SK-MEL-5 (cell line): ENCODE data around the gene FGD3. TPM values are rescaled to one million over a fixed set of nuclear protein-coding genes. Genes with fewer than 3 reads are reported as not detected.
"Not testable (repeated sequence)": the region's sequence is repeated elsewhere in the genome, so short reads cannot be mapped to it uniquely, and the experiment has no call there.

Source experiments
- DNase-seq: peaks from one replicate; pipeline ENCODE4 v3.0.0-alpha.2; 2016; ENCODE audit warnings: low read depth, low spot score
- in situ Hi-C: cut with HindIII; loops from 2 replicates; pipeline ENCODE4 v1.10.0; 2016; ENCODE audit warnings: low sequenced_read_pairs, high pct_unique_total_duplicates, low pct_unique_long_range_greater_than_20kb
- polyA plus RNA-seq, 2 experiments: library from polyadenylated mRNA; depleted of rRNA; stranded (reverse); fragments of >200 nt; gene quantifications; 2 replicates each; pipeline ENCODE4 v1.2.3, GENCODE V29; 2015
- total RNA-seq: library from RNA; depleted of rRNA; stranded (reverse); fragments of >200 nt; shearing (Covaris generic); gene quantifications from 2 replicates; pipeline ENCODE4 v1.2.3, GENCODE V29; 2014; rRNA removed

Gene FGD3, protein sequence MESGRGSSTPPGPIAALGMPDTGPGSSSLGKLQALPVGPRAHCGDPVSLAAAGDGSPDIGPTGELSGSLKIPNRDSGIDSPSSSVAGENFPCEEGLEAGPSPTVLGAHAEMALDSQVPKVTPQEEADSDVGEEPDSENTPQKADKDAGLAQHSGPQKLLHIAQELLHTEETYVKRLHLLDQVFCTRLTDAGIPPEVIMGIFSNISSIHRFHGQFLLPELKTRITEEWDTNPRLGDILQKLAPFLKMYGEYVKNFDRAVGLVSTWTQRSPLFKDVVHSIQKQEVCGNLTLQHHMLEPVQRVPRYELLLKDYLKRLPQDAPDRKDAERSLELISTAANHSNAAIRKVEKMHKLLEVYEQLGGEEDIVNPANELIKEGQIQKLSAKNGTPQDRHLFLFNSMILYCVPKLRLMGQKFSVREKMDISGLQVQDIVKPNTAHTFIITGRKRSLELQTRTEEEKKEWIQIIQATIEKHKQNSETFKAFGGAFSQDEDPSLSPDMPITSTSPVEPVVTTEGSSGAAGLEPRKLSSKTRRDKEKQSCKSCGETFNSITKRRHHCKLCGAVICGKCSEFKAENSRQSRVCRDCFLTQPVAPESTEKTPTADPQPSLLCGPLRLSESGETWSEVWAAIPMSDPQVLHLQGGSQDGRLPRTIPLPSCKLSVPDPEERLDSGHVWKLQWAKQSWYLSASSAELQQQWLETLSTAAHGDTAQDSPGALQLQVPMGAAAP
- total RNA-seq = 0.08 and 0.13 TPM in 2 replicates
- polyA plus RNA-seq (2015; cell fraction: cytosol; rRNA removed) = 0.60 and 0.62 TPM in 2 replicates
- 0.36 TPM in 1 of 2 replicates, not detected in the other for polyA plus RNA-seq (2015; cell fraction: nucleus; rRNA removed)

DNA sequence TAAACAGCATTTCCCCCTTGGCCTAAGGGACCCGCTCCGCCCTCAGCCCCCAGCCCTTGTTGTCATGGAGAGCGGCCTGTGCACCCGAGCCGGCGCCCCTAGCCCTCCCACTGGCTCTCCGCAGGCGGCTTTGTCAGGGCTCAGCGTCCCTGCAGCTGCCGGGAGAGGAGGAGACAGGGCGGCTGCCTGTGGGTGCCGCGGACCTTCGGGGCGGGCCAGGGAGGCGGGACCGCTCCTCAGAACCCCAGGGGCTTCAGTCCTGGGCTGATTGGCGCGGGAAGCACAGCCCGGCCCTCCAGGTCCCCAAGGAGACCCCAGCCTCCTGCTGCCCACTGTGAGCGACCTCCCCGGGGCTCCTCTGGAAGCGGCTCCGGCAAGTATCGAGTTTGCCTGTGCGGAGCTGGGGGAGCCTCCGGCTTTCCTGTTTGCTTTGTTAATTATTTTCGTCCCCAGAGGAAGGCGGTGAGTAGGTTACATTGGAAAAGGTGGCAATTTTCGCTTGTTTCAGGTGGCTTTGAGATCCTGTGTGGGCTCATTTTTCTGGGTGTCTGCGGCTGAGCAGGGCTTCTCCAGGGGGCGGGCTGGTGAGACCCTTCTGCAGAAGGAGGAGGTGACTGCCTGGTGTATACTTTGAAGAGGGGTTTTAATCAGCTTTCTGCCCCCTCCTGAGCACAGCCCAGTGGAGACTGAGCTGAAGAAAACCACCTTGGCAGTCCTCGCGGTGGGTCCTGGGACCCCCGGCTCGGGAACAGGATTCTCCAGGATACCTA is at the start of gene FGD3:
Gene FGD3 (plus strand): TSS at position 256 of the 770 bp plus-strand sequence. CDS start 28,734 bp downstream, outside the sequence.
- DNase-seq = no peak
- in situ Hi-C loops = no loop called here

DNA sequence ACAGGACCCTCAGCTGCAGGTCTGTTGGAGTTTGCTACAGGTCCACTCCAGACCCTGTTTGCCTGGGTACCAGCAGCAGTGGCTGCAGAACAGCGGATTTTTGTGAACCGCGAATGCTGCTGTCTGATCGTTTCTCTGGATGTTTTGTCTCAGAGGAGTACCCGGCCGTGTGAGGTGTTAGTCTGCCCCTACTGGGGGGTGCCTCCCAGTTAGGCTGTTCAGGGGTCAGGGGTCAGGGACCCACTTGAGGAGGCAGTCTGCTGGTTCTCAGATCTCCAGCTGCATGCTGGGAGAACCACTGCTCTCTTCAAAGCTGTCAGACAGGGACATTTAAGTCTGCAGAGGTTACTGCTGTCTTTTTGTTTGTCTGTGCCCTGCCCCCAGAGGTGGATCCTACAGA is 42.2 kb upstream of the FGD3 start:
- DNase-seq, in situ Hi-C loops: not testable (repeated sequence)

DNA sequence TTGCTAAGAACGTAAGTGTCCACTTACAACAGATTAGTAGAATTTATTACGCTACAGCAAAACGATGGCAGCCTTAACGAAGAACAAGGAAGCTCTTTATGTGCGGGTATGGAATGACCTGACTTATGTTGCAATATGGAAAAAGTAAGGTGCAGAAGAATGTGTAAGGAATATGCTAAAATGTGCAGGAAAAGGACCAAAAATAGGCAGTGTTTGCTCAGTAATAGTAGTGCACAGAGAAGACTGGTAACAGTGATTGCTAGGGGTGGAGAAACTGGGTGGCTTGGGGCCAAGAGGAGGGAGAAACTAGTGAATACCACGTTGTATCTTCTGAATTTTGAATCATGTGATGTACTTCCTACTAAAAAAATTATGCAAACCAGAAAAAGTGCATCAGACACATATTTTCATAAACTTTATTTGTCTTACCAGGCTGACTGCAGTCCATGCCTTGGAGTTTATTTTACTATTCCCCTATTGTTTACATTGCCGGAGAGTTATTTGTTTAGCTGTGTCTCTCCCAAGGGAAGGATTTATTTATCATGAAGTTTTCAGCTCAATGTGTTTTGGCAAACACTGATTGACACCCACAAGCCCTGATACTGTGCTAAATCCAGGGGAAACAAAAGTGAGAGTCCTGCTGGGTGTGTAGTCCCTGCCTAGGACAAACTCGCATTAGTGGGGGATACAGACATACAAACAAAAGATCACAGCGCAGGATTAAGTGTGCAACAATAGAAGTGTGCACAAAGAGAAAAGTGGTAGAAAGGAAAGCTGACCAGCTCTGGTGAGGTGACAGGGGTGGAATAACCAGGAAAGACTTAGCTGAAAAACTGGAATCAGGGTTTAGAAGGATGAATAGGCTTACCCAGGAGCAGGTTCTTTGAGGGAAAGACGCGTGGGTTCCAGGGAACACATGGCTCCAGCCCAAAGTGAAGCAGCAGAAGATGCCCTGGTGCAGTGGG is 35.5 kb upstream of the FGD3 start:
- DNase-seq = peak; percentile 68
- in situ Hi-C loops = no loop called here

DNA sequence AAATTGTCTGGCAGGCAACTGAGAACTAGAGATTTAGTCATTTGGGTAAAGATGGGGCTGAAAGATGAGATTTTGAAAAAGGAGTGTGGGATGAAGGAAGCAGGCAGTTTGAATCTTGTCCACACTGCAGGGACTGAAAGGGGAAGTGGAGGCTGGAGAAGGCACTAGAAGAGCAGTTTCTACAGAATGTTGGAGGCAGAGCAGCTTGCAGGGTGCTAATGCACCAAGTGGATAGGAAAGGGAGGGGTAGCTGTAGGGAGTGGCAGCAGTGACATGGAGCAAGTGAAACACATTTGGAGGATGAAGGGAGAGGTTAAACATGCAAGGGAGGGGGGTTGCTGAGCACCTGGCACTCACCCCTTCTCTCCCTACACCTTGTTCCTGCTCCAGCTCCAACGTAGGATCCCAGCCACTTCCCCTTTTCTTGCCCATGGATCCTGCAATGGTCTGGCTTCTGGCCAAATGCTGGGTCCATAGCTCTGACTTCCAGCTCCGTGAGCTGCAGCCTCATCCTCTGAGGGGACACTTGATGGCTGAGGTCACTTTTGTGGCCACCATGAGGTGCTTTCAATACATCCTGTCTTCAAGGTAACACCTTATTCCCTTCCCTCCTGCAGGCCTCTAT is 30.0 kb upstream of the FGD3 start:
- in situ Hi-C loops = no loop called here
- DNase-seq = no peak

DNA sequence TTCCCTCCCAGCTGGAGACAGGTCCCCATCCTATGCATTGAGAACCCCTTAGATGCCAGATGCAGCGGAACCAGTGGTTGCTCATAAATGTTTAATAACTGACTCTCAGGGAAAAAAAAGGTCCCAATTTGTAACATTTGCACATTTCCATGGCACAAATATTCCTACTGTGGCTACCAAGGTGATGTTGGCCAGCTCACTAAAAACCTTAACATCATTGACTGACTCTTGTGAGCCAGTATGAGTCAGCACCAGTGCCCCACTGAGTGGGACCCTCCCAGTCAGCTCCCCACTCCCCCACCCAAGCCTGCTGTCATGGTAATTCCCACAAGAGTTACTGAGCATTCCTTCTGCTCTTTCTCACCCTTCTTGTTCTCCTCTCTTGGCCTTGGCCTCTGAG is 26.9 kb upstream of the FGD3 start:
- in situ Hi-C loops = no loop called here
- no peak for DNase-seq

DNA sequence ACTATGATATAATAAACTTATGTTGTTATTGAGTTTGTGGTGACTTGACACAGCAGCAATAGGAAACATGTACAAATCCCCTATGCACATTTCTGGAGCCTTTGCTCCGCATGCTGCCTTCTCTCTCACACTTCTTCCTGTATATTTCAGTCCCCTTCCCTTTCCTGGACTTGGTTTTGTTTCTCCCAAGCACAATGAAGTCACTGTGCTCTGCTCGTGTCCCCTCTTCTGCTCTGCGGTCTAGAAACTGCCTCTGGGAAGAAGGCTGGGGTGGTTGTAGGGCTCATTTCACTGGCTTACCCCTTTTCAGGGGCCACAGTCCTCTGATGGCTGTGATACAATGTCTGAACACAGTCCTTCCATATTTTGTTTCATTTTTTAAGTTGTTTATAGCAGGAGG is 15.7 kb upstream of the FGD3 start:
- peak; percentile 46 for DNase-seq
- in situ Hi-C loops = no loop called here

DNA sequence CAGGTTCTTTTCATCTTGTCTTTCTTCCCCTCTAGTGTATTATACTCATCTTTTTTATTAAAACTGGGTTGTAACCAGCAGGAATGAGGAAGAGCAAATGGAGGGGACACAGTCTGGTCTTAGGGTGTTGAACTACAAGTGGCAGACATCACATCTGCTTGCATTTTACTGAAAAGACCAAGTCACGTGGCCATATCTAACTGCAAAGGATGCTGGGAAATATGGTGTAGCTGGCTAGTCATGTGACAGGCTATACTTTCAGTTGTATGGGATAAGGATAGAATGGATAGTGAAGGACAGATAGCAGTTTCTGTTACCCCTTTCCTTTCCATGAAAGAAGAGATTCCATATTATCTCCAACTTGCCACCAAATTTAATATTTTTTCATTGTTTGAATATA is 13.0 kb upstream of the FGD3 start:
- DNase-seq = no peak
- in situ Hi-C loops = no loop called here

DNA sequence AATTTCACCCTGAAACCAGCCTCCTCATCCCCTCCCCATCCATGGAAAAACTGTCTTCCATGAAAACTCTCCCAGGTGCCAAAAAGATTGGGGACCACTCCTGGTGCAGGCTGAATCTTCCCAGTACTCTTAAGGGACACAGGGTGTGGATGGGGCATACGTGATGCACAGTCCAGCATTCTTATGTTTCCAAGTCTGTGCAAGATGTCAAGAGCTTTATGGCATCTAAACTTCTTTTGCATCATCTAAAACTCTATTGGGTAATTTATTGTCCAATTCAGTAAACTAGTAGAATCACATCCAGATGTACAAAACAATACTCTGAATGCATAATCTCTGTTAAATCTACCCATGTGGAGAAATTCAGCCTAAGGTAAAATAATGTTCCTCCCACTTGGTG is 9.3 kb upstream of the FGD3 start:
- in situ Hi-C loops = no loop called here
- no peak for DNase-seq

DNA sequence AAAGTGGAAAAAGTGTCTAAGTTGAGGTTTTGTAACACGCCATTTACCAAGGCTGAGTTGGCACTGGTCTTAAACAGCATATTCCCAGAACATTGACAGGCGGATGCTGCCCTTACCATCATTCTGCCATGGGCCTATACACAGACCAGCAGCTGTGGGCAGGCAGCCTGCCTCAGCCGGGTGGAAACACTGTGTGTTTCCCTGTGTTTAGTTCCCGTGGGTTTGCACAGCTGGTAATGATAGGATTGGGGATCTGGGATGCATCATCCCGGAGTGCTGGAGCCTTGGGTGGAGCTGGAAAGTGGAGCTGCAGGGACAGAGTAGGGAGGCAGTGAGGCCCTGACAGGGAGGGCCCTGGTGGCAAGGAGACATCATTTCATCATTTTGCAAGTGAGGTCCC is 5.5 kb upstream of the FGD3 start:
- DNase-seq = no peak
- in situ Hi-C loops = no loop called here

DNA sequence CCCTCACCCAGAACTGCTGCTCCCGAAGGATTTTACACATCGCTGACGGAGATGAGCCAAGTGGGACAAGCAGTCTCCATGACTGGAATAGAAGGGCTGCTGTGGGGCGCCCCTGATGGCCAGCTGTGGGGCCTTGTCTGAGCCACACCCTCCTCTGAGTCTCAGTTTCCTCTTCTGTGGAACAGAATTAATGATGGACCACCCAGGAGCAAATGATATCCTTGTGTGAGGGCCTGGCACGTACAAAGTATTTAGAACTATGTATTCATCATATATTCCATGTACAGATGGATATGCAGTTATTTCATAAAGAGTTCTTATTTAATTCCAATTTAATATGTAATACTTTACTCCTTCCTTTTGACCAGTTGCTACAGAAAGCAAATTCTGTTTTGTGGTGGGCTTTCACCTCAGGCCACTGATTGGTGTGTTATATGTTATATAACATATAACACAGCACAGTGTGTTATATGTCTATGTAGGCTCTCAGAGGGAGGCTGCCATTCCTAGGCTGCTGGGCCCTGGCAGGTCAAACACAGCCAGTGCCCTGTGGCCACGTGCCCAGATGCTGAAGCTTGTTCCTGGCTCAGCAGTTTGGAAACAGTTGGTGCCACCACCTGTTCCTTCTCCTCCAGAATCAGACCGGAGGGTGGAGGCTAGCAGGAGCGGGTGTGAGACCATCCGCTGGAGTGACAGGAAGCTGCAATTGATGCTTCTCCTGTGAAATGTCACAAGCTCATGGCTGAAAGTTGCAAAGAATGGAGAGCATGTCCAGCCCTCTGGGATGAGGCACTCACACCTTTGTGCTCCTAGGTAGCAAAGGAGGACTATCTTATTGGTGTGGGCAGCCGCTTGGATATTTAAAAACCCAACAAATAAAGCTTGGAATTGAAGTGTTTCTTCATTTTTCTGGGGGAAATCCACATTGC is 4.4 kb upstream of the FGD3 start:
- DNase-seq = no peak
- in situ Hi-C loops = no loop called here

DNA sequence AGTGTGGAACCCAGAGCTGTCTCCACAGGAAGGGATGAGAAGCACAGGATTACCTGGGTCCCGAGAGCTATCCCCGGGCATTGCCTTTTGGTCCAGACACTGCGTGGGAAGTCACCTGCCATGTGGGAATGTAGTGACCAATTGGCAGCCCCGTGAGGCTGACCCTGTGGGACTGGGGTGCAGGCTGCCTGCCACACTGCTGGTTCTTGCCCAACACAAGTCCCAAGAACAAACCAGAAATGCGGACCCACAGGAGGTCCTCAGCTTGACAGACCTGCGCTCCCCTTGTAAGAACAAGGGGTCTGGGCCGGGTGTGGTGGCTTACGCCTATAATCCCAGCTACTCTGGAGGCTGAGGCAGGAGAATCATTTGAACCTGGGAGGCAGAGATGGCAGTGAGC is 2.4 kb upstream of the FGD3 start:
- no peak for DNase-seq
- in situ Hi-C loops = no loop called here

DNA sequence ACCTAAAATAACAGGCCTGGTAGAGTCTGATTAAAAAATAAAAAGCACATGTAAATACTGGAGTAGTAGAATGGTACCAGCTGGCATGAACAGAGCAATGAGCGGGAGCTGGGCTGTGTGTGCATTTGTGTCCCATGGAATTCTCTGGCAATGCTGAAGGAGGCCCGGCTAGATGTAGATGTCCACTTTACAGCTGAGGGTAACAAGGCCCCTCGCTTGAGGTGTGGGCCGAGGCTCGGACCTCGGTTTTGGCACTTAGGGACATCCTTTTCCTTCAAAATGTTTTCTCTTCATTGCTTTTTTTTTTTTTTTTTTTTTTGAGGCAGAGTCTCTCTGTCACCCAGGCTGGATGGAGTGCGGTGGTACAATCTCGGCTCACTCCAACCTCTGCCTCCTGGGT is 1.5 kb upstream of the FGD3 start:
- in situ Hi-C loops = no loop called here
- no peak for DNase-seq

DNA sequence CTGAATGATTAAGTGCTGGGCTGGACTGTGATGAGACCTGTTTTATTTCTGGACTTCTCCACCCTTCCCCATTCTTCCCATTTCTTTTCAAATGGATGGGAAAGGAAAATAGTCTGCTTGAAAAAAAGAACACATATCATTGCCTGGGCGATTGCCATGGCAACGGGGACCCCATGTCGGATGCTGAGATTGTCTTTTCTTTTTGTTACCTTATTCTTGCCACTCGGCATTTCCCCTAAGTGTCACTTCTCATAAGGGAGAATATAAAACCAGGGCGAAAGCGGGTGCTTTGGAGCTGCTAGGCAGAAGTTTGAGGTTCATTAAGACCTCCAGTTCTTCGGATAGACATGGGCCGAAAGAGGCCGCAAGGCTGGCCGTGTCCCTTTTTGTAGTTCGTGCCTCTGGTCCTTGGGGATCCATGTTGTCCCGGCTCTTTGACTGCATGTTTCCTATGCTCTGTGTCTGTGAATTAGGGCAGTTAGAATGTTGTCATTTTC is 763 bp downstream of the FGD3 start:
- in situ Hi-C loops = no loop called here

DNA sequence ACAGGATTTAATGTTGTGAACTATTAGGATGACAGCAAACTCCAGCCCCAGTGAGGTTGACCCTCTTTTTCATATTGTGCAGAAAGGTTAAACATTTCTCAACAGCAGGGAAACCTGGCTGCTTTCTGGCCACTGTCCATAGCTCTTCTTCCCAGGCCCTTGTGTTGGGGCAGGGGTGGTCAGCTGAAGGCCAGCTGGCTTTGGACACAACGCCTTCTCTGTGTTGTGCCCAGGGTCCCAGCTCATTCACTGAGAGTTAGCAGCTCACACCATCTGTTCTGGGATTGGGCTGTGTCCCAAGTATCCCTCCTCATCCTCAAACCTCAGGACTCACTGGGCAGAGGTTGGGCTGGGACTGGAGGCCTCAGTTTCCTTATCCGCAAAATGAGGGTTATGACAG is 1.3 kb downstream of the FGD3 start:
- in situ Hi-C loops = no loop called here
- no peak for DNase-seq

More for the DNA sequence above, 763 bp downstream of the FGD3 start:
- no peak for DNase-seq

DNA sequence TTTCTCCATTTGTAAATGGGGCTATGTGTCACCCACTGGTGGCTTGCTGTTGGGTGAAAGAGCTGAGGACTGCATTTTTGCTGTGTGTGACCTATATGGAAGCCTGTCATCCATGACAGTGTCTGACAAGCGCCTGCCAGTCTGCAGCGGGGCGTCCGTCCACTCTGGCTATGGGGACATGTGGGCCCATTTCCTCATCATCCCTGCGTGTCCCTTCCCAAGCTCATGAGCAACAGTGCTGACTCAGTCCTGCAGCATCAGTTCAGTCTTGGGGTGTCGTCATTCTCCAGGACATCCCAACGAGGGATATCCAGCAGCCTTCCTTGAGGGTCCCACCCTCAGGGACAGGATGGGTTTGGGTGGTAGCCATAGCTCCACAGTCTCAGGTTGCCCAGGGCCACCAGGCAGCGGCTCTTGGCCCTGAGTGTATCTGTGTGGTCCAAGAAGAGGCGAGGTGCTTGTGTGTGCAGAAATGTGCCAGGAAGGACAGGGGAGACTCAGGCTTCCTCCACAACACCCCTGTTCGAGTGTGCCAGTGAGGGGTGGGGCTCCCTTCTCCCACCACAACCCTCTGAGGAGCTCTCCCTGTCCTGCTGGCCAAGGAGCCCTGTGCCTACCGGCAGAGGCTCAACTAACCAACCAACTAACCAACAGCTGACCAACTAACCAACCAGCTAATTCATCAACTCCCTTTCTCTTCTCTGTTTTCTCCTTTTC is 2.1 kb downstream of the FGD3 start:
- no peak for DNase-seq
- in situ Hi-C loops = no loop called here
